MM.1S (cell line): ENCODE data around the gene PDCD1.

ENCODE experiments used
- DNase-seq: peaks from one replicate; pipeline ENCODE4 v3.0.0-alpha.2; 2015
- H2AFZ ChIP-seq: fragments of 300-600 bp; sonication (generic); 2 replicates; pipeline ENCODE4 v1.6.0; 2016; ENCODE audit warnings: antibody characterized with exemption, low read length
- H3F3A ChIP-seq: fragments of 300-600 bp; sonication (generic); 2 replicates; pipeline ENCODE4 v1.6.1; 2016; ENCODE audit warnings: mild to moderate bottlenecking, antibody characterized with exemption, low read length, moderate library complexity, mixed read lengths; ENCODE audit not compliant: insufficient read depth
- H3K27ac ChIP-seq: fragments of 300-600 bp; sonication (generic); 2 replicates; pipeline ENCODE4 v1.5.1; 2016; ENCODE audit warnings: mild to moderate bottlenecking, low read length
- H3K27me3 ChIP-seq: fragments of 300-600 bp; sonication (generic); replicated peaks from 2 replicates; pipeline ENCODE4 v1.6.0; 2016; ENCODE audit warnings: low read length; ENCODE audit not compliant: insufficient read depth
- H3K36me3 ChIP-seq: fragments of 300-600 bp; sonication (generic); replicated peaks from 2 replicates; pipeline ENCODE4 v1.6.1; 2016; ENCODE audit warnings: mild to moderate bottlenecking, low read length, mixed read lengths; ENCODE audit not compliant: insufficient read depth
- H3K4me1 ChIP-seq: fragments of 300-600 bp; sonication (generic); 2 replicates; pipeline ENCODE4 v1.6.1; 2016; ENCODE audit warnings: low read length, mixed read lengths
- H3K4me2 ChIP-seq: fragments of 300-600 bp; sonication (generic); 2 replicates; pipeline ENCODE4 v1.6.0; 2016; ENCODE audit warnings: low read depth, low read length
- H3K4me3 ChIP-seq: fragments of 300-600 bp; sonication (generic); 2 replicates; pipeline ENCODE4 v1.5.1; 2016; ENCODE audit warnings: low read length, mixed read lengths
- H3K79me2 ChIP-seq: fragments of 300-600 bp; sonication (generic); 2 replicates; pipeline ENCODE4 v1.6.1; 2016; ENCODE audit warnings: mixed run types, low read length, mixed read lengths
- H3K9ac ChIP-seq: fragments of 300-600 bp; sonication (generic); 2 replicates; pipeline ENCODE4 v1.6.1; 2016; ENCODE audit warnings: low read length, mixed read lengths
- H3K9me2 ChIP-seq: fragments of 300-600 bp; sonication (generic); replicated peaks from 2 replicates; pipeline ENCODE4 v1.6.1; 2016; ENCODE audit warnings: mild to moderate bottlenecking, low read length, mixed read lengths; ENCODE audit not compliant: insufficient read depth
- H3K9me3 ChIP-seq: fragments of 300-600 bp; sonication (generic); replicated peaks from 2 replicates; pipeline ENCODE4 v1.6.1; 2016; ENCODE audit warnings: mild to moderate bottlenecking, low read length, mixed read lengths; ENCODE audit not compliant: insufficient read depth
- H4K20me1 ChIP-seq: fragments of 300-600 bp; sonication (generic); 2 replicates; pipeline ENCODE4 v1.6.1; 2016; ENCODE audit warnings: mild to moderate bottlenecking, low read length, moderate library complexity, mixed read lengths; ENCODE audit not compliant: insufficient read depth
- EZH2 ChIP-seq: fragments of 300-600 bp; sonication (generic); optimal IDR thresholded peaks from 2 replicates; pipeline ENCODE3; 2017; ENCODE audit warnings: low read depth, mild to moderate bottlenecking, antibody characterized with exemption, low read length, mixed read lengths
- EZH2phosphoT487 ChIP-seq: fragments of 300-600 bp; sonication (generic); IDR thresholded peaks from 2 replicates; pipeline ENCODE4 v1.6.1; 2018; ENCODE audit warnings: antibody characterized with exemption, low read length
- TF ChIP-seq, protein P1 (sequence below): fragments of 300-600 bp; sonication (generic); IDR thresholded peaks from 2 replicates; pipeline ENCODE4 v1.5.1; 2016; ENCODE audit warnings: antibody characterized with exemption, low read length, mixed read lengths

PDCD1 gene

DNA sequence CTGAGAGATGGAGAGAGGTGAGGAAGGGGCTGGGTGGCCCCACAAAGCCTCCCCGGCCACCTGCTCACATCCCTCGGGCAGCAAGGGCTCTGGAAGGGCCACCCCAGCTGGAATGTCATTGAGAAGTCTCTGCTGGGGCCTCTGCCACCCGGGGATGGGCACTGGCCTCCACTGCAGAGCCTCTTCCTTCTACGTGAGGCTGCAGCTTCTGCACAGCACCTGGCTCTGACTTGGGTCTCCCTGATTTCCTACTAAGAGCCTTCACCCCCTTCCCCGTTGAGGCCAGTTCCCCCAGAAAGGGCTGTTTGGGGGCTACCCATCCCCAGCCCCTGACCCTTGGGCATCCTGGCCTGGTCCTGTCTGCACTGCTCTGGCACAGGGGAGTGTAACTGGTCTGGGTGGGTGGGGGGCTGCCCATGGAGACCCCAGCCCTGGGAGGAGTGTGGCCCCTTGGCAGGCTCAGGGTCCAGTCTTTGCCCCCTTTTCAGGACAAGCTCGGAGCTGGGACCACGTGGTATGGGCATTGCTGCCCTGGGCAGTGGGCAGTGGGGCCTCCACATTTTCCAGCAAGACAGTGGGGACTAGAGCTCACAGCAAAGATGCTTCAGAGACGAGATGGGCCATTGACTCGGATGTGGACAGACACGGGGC lies 5.6 kb downstream of the PDCD1 start:
- TF ChIP-seq EZH2phosphoT487, result no peak
- TF ChIP-seq, protein P1, sequence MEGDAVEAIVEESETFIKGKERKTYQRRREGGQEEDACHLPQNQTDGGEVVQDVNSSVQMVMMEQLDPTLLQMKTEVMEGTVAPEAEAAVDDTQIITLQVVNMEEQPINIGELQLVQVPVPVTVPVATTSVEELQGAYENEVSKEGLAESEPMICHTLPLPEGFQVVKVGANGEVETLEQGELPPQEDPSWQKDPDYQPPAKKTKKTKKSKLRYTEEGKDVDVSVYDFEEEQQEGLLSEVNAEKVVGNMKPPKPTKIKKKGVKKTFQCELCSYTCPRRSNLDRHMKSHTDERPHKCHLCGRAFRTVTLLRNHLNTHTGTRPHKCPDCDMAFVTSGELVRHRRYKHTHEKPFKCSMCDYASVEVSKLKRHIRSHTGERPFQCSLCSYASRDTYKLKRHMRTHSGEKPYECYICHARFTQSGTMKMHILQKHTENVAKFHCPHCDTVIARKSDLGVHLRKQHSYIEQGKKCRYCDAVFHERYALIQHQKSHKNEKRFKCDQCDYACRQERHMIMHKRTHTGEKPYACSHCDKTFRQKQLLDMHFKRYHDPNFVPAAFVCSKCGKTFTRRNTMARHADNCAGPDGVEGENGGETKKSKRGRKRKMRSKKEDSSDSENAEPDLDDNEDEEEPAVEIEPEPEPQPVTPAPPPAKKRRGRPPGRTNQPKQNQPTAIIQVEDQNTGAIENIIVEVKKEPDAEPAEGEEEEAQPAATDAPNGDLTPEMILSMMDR, result no peak
- no peak for TF ChIP-seq EZH2
- H3F3A ChIP-seq, result no peaks in the 10 kb centered on the region
- H3K36me3 ChIP-seq, result no peaks in the 10 kb centered on the region
- no peak overlapping the region for H3K4me3 ChIP-seq
- no peak for DNase-seq
- H3K4me2 ChIP-seq, result no peak overlapping the region
- H3K27me3 ChIP-seq, result no peaks in the 10 kb centered on the region
- H3K9ac ChIP-seq, result no peak overlapping the region
- no peak overlapping the region for H3K27ac ChIP-seq
- no peaks in the 10 kb centered on the region for H3K4me1 ChIP-seq
- H3K79me2 ChIP-seq, result peaks cover 8% of the 10 kb centered on the region
- no peaks in the 10 kb centered on the region for H3K9me2 ChIP-seq
- H3K9me3 ChIP-seq, result no peaks in the 10 kb centered on the region
- H4K20me1 ChIP-seq, result no peaks in the 10 kb centered on the region
- no peak overlapping the region for H2AFZ ChIP-seq

DNA sequence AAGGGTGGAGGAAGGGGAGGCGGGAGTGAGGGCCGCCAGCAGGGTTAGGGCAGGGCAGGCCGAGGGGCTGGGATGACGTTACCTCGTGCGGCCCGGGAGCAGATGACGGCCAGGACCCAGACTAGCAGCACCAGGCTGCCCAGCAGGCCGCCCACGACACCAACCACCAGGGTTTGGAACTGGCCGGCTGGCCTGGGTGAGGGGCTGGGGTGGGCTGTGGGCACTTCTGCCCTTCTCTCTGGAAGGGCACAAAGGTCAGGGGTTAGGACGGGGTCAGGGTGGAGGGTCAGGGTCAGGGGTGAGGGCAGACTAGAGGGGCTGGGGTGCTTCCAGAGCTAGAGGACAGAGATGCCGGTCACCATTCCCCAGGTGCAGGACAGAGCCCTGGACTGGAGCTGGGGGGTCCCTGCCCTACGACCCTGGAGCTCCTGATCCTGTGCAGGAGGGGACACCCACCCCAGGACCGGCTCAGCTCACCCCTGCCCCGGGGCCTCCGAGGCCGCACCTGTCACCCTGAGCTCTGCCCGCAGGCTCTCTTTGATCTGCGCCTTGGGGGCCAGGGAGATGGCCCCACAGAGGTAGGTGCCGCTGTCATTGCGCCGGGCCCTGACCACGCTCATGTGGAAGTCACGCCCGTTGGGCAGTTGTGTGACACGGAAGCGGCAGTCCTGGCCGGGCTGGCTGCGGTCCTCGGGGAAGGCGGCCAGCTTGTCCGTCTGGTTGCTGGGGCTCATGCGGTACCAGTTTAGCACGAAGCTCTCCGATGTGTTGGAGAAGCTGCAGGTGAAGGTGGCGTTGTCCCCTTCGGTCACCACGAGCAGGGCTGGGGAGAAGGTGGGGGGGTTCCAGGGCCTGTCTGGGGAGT lies 6.3 kb downstream of the PDCD1 start:
- no peak overlapping the region for H3K4me3 ChIP-seq
- no peaks in the 10 kb centered on the region for H3F3A ChIP-seq
- no peak overlapping the region for H2AFZ ChIP-seq
- no peak overlapping the region for H3K4me2 ChIP-seq
- H3K4me1 ChIP-seq, result no peaks in the 10 kb centered on the region
- no peaks in the 10 kb centered on the region for H3K36me3 ChIP-seq
- H3K27ac ChIP-seq, result no peak overlapping the region
- TF ChIP-seq, protein P1, result no peak
- no peak for TF ChIP-seq EZH2
- no peak for TF ChIP-seq EZH2phosphoT487
- no peaks in the 10 kb centered on the region for H3K27me3 ChIP-seq
- DNase-seq, result no peak
- no peaks in the 10 kb centered on the region for H3K9me3 ChIP-seq
- H3K79me2 ChIP-seq, result 0 out of 2 replicates have a peak, but pooled peaks cover under 1% of the 10 kb centered on the region
- no peak overlapping the region for H3K9ac ChIP-seq
- H3K9me2 ChIP-seq, result no peaks in the 10 kb centered on the region
- no peaks in the 10 kb centered on the region for H4K20me1 ChIP-seq

DNA sequence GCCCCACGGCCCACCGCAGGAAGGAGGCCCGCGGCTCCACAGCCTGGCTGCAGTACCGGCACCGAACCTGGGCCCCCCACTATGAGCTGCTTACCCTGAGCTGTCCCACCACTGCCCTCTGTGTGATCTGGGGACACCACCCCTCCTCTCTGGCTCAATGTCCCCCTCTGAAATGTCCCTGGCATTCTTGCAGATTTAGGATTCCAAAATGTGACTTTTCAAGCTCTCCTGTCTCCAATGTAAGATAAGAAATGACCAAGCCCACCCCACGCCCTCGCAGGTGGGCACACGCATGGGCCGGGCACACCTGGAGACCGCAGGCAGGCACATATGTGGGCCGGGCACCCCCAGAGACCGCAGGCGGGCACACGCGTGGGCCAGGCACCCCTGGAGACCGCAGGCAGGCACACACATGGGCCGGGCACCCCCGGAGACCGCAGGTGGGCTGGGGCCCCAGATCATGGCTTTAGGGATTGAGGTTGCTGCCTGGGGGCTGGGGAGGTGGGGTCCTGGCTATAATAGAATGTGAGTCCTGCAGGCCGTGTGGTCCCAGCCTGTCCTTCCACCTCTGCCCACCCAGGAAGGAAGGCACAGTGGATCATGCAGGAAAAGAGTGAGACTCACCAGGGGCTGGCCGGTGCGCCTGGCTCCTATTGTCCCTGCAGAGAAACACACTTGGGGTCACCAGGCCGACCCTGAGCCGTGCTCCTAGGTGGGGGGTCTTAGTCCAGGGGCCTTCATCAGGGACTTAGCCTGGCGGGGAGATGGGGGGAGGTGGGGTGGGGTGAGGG lies 7.2 kb downstream of the PDCD1 start:
- no peaks in the 10 kb centered on the region for H4K20me1 ChIP-seq
- H2AFZ ChIP-seq, result no peak overlapping the region
- DNase-seq, result no peak

More for the DNA sequence above, 7.2 kb downstream of the PDCD1 start:
- Histone ChIP-seq H3K27me3 (no peaks in the 10 kb centered on the region), H3K9me2 (no peaks in the 10 kb centered on the region), H3K4me1 (no peaks in the 10 kb centered on the region), H3K4me3 (no peak overlapping the region), H3K27ac (no peak overlapping the region), H3F3A (no peaks in the 10 kb centered on the region), H3K79me2 (no peaks in the 10 kb centered on the region), H3K9me3 (no peaks in the 10 kb centered on the region), H3K4me2 (no peak overlapping the region), H3K36me3 (no peaks in the 10 kb centered on the region), H3K9ac (no peak overlapping the region)
- TF ChIP-seq EZH2phosphoT487, result no peak
- TF ChIP-seq EZH2, result no peak
- TF ChIP-seq, protein P1, result no peak
